Measurements from ENCODE around the gene DQX1. TPM values are rescaled to one million over a fixed set of nuclear protein-coding genes. Genes with fewer than 3 reads are reported as not detected.

The DQX1 gene
- total RNA-seq, 1 experiment from 2014 or later: 1.3 TPM

DNA sequence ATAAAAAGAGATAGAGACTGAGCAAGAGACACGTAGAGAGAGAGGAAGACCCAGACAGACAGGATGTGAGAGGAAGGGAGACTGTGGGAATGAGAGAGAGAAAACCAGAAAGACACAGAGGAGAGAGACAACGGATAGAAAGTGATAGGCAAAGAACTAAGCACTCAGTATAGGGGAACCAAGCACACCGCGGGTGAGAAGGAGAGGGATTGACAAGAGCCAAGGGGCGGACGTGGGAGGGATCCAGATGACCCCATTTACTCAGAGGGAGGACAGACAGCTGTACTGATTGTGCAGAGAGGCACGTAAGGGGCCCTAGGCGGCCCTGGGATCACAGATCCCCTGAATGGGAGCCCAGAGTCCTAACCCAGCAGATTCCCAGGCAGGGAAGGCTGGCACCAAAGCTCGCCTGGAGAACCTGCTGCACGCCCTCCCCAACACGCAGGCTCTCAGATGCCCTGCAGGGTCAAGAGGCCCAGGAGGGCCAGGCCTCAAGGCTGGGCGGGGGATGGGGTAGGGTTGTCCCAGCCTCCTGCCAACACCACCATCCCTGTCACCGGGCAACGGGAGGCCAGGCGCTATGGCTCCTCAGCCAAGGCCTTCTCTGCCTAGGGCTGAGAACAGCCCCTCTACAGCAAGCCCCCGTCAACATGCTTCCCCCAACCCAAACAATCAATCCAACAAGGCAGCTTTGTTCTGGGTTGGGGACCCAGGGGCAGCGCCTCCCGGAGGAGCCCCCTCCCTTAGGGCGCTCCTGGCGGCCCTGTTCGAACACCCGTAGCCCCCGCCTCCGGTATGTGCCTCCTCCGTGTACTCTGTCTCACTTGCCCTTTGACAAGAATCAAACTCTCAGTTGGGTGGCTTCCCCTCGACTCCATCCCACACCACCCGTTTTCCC lies 27.1 kb upstream of the DQX1 start:
- peak overlapping the region; percentile 78; the same call in 1 of the 2 replicates for H3K4me3 ChIP-seq
- no peak overlapping the region for H2AFZ ChIP-seq
- H3K27me3 ChIP-seq (ENCODE audit: insufficient read depth, low read depth): no peaks in the 10 kb centered on the region
- peaks cover 29% of the 10 kb centered on the region; the same call in 1 of the 2 replicates for H3F3A ChIP-seq (ENCODE audit: insufficient read depth, low read depth)
- DNase-seq: no peak
- ChIA-PET POLR2A (ENCODE audit: unreplicated experiment) (no interaction called here), CTCF (no interaction called here)
- no peaks in the 10 kb centered on the region for H4K20me1 ChIP-seq (ENCODE audit: insufficient read depth)
- BruUV-seq (replicated peaks): no TSS peak
- H3K4me2 ChIP-seq: peak overlapping the region; percentile 81
- H3K9me2 ChIP-seq (ENCODE audit: insufficient read depth): no peaks in the 10 kb centered on the region
- no peaks in the 10 kb centered on the region for H3K36me3 ChIP-seq (ENCODE audit: low read depth)
- TF ChIP-seq, protein P1, sequence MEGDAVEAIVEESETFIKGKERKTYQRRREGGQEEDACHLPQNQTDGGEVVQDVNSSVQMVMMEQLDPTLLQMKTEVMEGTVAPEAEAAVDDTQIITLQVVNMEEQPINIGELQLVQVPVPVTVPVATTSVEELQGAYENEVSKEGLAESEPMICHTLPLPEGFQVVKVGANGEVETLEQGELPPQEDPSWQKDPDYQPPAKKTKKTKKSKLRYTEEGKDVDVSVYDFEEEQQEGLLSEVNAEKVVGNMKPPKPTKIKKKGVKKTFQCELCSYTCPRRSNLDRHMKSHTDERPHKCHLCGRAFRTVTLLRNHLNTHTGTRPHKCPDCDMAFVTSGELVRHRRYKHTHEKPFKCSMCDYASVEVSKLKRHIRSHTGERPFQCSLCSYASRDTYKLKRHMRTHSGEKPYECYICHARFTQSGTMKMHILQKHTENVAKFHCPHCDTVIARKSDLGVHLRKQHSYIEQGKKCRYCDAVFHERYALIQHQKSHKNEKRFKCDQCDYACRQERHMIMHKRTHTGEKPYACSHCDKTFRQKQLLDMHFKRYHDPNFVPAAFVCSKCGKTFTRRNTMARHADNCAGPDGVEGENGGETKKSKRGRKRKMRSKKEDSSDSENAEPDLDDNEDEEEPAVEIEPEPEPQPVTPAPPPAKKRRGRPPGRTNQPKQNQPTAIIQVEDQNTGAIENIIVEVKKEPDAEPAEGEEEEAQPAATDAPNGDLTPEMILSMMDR (conservative IDR thresholded peaks at IDR 0.05): no peak
- no peak for TF ChIP-seq EZH2 (IDR thresholded peaks at IDR 0.05; ENCODE audit: low read depth)
- H3K9me3 ChIP-seq (ENCODE audit: insufficient read depth, low read depth): no peaks in the 10 kb centered on the region
- no peak overlapping the region for H3K27ac ChIP-seq
- peaks cover 16% of the 10 kb centered on the region for H3K4me1 ChIP-seq (replicated peaks; ENCODE audit: insufficient read depth)
- peaks cover 16% of the 10 kb centered on the region for H3K79me2 ChIP-seq (ENCODE audit: low read depth)
- intact Hi-C loops (cut with micrococcal nuclease; ENCODE audit: unreplicated experiment): no loop called here

DNA sequence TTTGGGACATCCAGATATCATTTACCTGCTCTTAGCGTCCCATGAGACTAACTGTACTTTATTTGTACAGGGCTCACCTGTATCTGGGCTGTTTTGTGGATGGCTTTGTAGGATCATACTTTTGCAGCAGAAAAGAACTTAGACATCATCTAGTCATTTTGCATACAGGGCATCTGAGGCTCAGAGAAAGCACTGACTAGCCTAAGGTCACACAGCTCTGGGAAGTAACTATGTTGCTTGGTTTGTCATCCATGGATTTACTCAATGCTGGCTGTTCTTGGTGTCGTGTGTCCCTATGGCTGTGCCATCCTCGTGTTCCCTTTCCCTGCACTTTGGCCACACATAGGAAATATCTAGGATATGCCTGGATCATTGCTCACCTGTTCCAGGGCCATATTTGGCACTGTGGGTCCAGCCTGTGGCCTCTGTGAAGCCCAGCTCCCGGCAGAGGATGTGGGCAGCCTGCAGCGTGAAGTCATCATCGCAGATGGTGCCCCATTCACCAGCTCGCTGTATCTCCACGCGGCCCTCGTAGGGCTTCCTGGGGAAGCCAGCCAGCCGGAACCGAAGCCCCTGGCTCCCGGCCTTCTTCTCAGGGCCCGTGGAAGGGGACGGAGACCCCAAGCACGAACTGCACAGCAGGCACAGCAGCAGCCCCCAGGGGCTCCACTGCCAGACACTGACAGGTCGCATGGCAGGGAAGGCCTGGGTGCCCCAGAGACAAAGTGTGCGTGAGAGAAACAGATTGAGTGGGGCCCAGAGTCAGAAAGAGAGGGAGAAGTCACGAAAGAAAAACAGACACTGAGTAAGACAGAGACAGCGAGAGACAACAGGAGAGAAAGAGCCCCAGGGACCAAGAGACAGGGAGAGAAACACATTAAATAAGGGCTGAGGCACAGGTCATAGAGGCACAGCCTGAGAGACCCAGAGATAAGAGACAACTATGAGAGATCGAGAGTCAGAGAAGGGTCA lies 26.2 kb upstream of the DQX1 start:
- Histone ChIP-seq H3K9me3 (ENCODE audit: insufficient read depth, low read depth) (no peaks in the 10 kb centered on the region), H4K20me1 (ENCODE audit: insufficient read depth) (no peaks in the 10 kb centered on the region), H3K4me3 (no peak overlapping the region), H2AFZ (no peak overlapping the region), H3K27me3 (ENCODE audit: insufficient read depth, low read depth) (no peaks in the 10 kb centered on the region), H3K4me2 (no peak overlapping the region), H3F3A (ENCODE audit: insufficient read depth, low read depth) (peaks cover 25% of the 10 kb centered on the region; the same call in 1 of the 2 replicates), H3K79me2 (ENCODE audit: low read depth) (peaks cover 16% of the 10 kb centered on the region), H3K36me3 (ENCODE audit: low read depth) (no peaks in the 10 kb centered on the region), H3K4me1 (replicated peaks; ENCODE audit: insufficient read depth) (peaks cover 16% of the 10 kb centered on the region), H3K27ac (no peak overlapping the region), H3K9me2 (ENCODE audit: insufficient read depth) (no peaks in the 10 kb centered on the region)
- no peak for DNase-seq
- no TSS peak for BruUV-seq (replicated peaks)
- CTCF ChIA-PET: no interaction called here
- intact Hi-C loops (cut with micrococcal nuclease; ENCODE audit: unreplicated experiment): no loop called here
- POLR2A ChIA-PET (ENCODE audit: unreplicated experiment): no interaction called here
- TF ChIP-seq, protein P1 (conservative IDR thresholded peaks at IDR 0.05): no peak
- no peak for TF ChIP-seq EZH2 (IDR thresholded peaks at IDR 0.05; ENCODE audit: low read depth)

DNA sequence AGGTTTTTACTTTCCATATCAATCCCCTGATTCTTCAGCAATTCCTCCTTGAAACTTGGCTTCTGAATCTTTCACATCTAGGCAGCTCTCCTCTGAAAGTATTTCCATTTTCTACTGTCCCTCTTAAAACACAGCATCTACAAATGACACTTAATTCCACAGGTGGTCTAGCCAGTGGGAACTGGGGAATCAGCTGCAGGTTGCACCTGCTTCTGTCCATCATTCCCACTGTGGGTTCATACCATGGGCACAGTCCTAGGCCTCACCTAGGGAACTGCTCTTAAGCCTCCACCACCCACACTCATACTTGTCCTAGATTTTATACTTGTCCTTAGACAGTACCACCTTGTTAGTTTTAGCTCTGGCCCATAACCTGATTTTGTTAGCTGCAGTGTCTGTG lies 25.5 kb upstream of the DQX1 start:
- intact Hi-C loops (cut with micrococcal nuclease; ENCODE audit: unreplicated experiment): no loop called here
- Histone ChIP-seq H3K27ac (no peak overlapping the region), H3F3A (ENCODE audit: insufficient read depth, low read depth) (peaks cover 25% of the 10 kb centered on the region; the same call in 1 of the 2 replicates), H4K20me1 (ENCODE audit: insufficient read depth) (no peaks in the 10 kb centered on the region), H3K9me3 (ENCODE audit: insufficient read depth, low read depth) (no peaks in the 10 kb centered on the region), H3K4me3 (no peak overlapping the region), H3K9me2 (ENCODE audit: insufficient read depth) (no peaks in the 10 kb centered on the region), H3K27me3 (ENCODE audit: insufficient read depth, low read depth) (no peaks in the 10 kb centered on the region), H3K4me2 (no peak overlapping the region), H3K36me3 (ENCODE audit: low read depth) (no peaks in the 10 kb centered on the region), H3K4me1 (replicated peaks; ENCODE audit: insufficient read depth) (peaks cover 16% of the 10 kb centered on the region), H2AFZ (no peak overlapping the region), H3K79me2 (ENCODE audit: low read depth) (peaks cover 16% of the 10 kb centered on the region)
- no peak for DNase-seq
- POLR2A ChIA-PET (ENCODE audit: unreplicated experiment): no interaction called here
- TF ChIP-seq, protein P1 (conservative IDR thresholded peaks at IDR 0.05): no peak
- TF ChIP-seq EZH2 (IDR thresholded peaks at IDR 0.05; ENCODE audit: low read depth): no peak
- CTCF ChIA-PET: no interaction called here
- BruUV-seq (replicated peaks): no TSS peak

All from PC-9 (cell line).